OCI-LY3 (cell line): ENCODE results near the gene DHTKD1.

Experiments
- CTCF ChIP-seq: fragments of 200-600, 300-600 bp; sonication (generic); IDR thresholded peaks from 2 replicates; pipeline ENCODE4 v1.5.1; 2014; ENCODE audit warnings: antibody characterized with exemption, low read length, low read depth
- EZH2phosphoT487 ChIP-seq: fragments of 200-600 bp; shearing (Covaris generic); IDR thresholded peaks from 2 replicates; pipeline ENCODE4 v1.6.1; 2018; ENCODE audit warnings: antibody characterized with exemption, mixed run types, low read depth

- no peak for TF ChIP-seq CTCF
- no peak for TF ChIP-seq EZH2phosphoT487
Measured at GRCh38 chr10:12165036-12165435, 96.3 kb downstream of the DHTKD1 start.
